AG09309 (cell line): ENCODE data around the gene GBF1.

Source experiments
- DNase-seq: peaks from one replicate; pipeline ENCODE4 v3.0.0-alpha.2; 2010; ENCODE audit warnings: low read depth
- H3K4me3 ChIP-seq: 2 replicates; pipeline ENCODE4 v1.5.1; 2011; ENCODE audit warnings: mild to moderate bottlenecking, low read depth, low read length, moderate library complexity; ENCODE audit not compliant: control insufficient read depth
- CTCF ChIP-seq: IDR thresholded peaks from 2 replicates; pipeline ENCODE4 v1.5.1; 2011; ENCODE audit warnings: mild to moderate bottlenecking, low read depth, low read length, inconsistent platforms; ENCODE audit not compliant: insufficient read depth, control insufficient read depth; ENCODE audit errors: missing control alignments

The GBF1 gene

GRCh38 chr10:102418622-102419268 lies 173.4 kb downstream of the GBF1 start, which contains the start of gene PSD:
Gene PSD, minus strand, starts transcription at chr10:102418785. Its CDS starts 1,747 bp downstream, at chr10:102417038.
- H3K4me3 ChIP-seq = peak within 1 kb of the TSS; percentile 83
- TF ChIP-seq CTCF = no peak
- DNase-seq = no peak

- no peak for TF ChIP-seq CTCF
- peak overlapping the region; percentile 83 for H3K4me3 ChIP-seq
- DNase-seq = no peak
Observed at GRCh38 chr10:102419269-102420180, 174.2 kb downstream of the GBF1 start.

GRCh38 chr10:102420181-102420713 lies 174.9 kb downstream of the GBF1 start:
- DNase-seq = no peak
- TF ChIP-seq CTCF = no peak

GRCh38 chr10:102420714-102421506 lies 175.6 kb downstream of the GBF1 start, which contains the start of gene FBXL15:
Gene FBXL15, plus strand, starts transcription at chr10:102420836. Its CDS starts 294 bp downstream, at chr10:102421130.
- no peak for TF ChIP-seq CTCF
- peak within 1 kb of the TSS; percentile 83 for H3K4me3 ChIP-seq
- peak; percentile 86 for DNase-seq

More at GRCh38 chr10:102420181-102420713, 174.9 kb downstream of the GBF1 start:
- peak overlapping the region; percentile 83 for H3K4me3 ChIP-seq

GRCh38 chr10:102421507-102421756 lies 176.1 kb downstream of the GBF1 start:
- peak overlapping the region; percentile 83 for H3K4me3 ChIP-seq
- TF ChIP-seq CTCF = no peak
- no peak for DNase-seq
